H1 (cell line): ENCODE results near the gene BTBD9. TPM values are rescaled to one million over a fixed set of nuclear protein-coding genes. Genes with fewer than 3 reads are reported as not detected.

ENCODE experiments used
- CBX5 ChIP-seq: fragments of 300-800, 300-1000 bp; sonication (generic); IDR thresholded peaks from 2 replicates; pipeline ENCODE4 v1.7.1; 2016; ENCODE audit warnings: antibody characterized with exemption, low read length, low read depth
- CBX8 ChIP-seq: fragments of 300-800, 300-1000 bp; sonication (generic); IDR thresholded peaks from 2 replicates; pipeline ENCODE4 v1.7.1; 2016; ENCODE audit warnings: low read depth, low read length, borderline replicate concordance
- USF2 ChIP-seq: IDR thresholded peaks from 2 replicates; pipeline ENCODE4 v1.6.1; 2011; ENCODE audit warnings: low read length, improper control_type of control experiment
- polyA plus RNA-seq, 7 experiments: library from polyadenylated mRNA; depleted of rRNA in 3 of 7; stranded (reverse) in 5 of 7; unstranded in 2 of 7; fragments of >200 nt in 5 of 7; fragments of 200-250 nt in 2 of 7; gene quantifications; 1 replicate in 5 of 7; 2 replicates in 1 of 7; 4 replicates in 1 of 7; pipeline versions ENCODE4 v1.2.1 to v1.2.3, GENCODE V29; 2011 to 2013; ENCODE audit warnings: missing spikeins in 2 of 7, mixed read lengths in 2 of 7
- total RNA-seq: library from RNA; stranded (reverse); fragmentation: NEBNext Ultra II Directional; extraction: Animal tissue kit (Norgen Biotek cat#: 25700); gene quantifications from 2 replicates; pipeline ENCODE4 v1.2.1, GENCODE V29; 2021
- TF ChIP-seq, protein P1 (sequence below): IDR thresholded peaks from 2 replicates; pipeline ENCODE4 v1.6.1; 2012; ENCODE audit warnings: inconsistent platforms

BTBD9 gene
- total and polyA plus RNA-seq, 2 of the 8 experiments (the other 6 are each of a cell fraction or from before 2014, with no cell fraction given): 0.92 to 4.1 TPM

DNA sequence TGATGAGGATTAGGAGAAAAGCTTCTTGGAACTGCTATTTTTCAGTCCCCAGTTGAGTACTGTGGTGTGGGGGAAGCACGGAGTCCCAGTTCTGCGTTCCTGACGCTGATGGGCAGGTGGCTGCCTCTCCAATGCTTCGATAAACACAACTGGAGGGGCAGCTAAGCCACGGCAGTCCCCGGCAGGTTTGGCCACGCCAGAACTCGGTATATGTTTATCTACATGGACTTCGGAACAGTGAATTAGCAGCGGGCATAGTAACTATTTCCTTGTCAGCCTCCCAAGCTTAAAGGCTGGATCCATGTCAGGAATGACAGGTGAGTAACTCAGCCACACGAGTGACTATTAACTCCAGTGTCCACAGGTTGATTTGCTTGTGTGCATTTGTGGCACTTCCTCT, 465.8 kb downstream of the BTBD9 start (continued):
- TF ChIP-seq USF2: no peak
- TF ChIP-seq CBX8: no peak
- TF ChIP-seq CBX5: no peak
- TF ChIP-seq, protein P1, sequence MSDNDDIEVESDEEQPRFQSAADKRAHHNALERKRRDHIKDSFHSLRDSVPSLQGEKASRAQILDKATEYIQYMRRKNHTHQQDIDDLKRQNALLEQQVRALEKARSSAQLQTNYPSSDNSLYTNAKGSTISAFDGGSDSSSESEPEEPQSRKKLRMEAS: no peak
